Mesenchymal stem cell (in vitro differentiated cells and primary cell): ENCODE measurements around the gene MGAT5B.

Experiments
- DNase-seq: peaks from one replicate; pipeline ENCODE4 v3.0.0-alpha.2; 2013
- H2AFZ ChIP-seq: one replicate; pipeline ENCODE4 v1.6.1; 2013; ENCODE audit warnings: low read depth, mild to moderate bottlenecking, control low read depth, inconsistent platforms, low read length, moderate library complexity
- H2AK5ac ChIP-seq: 2 replicates; pipeline ENCODE4 v1.6.1; 2013; ENCODE audit warnings: low read length, moderate library complexity, mild to moderate bottlenecking, inconsistent platforms; ENCODE audit not compliant: severe bottlenecking
- H2BK120ac ChIP-seq: one replicate; pipeline ENCODE4 v1.6.1; 2013; ENCODE audit warnings: low read depth, mild to moderate bottlenecking, inconsistent platforms, low read length, moderate library complexity
- H2BK12ac ChIP-seq, 2 experiments: one replicate each; pipeline ENCODE4 v1.6.1; 2013; ENCODE audit warnings: inconsistent platforms in 2 of 2, low read length in 2 of 2, mild to moderate bottlenecking in 2 of 2, moderate library complexity in 2 of 2, control low read depth in 1 of 2
- H2BK15ac ChIP-seq: one replicate; pipeline ENCODE4 v1.6.1; 2013; ENCODE audit warnings: mild to moderate bottlenecking, low read depth, inconsistent platforms; ENCODE audit not compliant: poor library complexity, severe bottlenecking
- H2BK5ac ChIP-seq: 2 replicates; pipeline ENCODE4 v1.6.1; 2013; ENCODE audit warnings: low read depth, mild to moderate bottlenecking, low read length, control low read depth, inconsistent platforms; ENCODE audit not compliant: poor library complexity, severe bottlenecking
- H3K14ac ChIP-seq, 2 experiments: one replicate each; pipeline ENCODE4 v1.6.1; 2013; ENCODE audit warnings: inconsistent platforms in 2 of 2, low read length in 2 of 2, control low read depth in 1 of 2, mild to moderate bottlenecking in 1 of 2, moderate library complexity in 1 of 2
- H3K18ac ChIP-seq, 2 experiments: one replicate each; pipeline ENCODE4 v1.6.1; 2013; ENCODE audit warnings: inconsistent platforms in 2 of 2, low read length in 2 of 2, control low read depth in 1 of 2, low read depth in 1 of 2, mild to moderate bottlenecking in 1 of 2
- H3K23ac ChIP-seq, 2 experiments: one replicate each; pipeline ENCODE4 v1.6.1; 2013; ENCODE audit warnings: inconsistent platforms in 2 of 2, low read length in 2 of 2, mild to moderate bottlenecking in 2 of 2, moderate library complexity in 2 of 2, control low read depth in 1 of 2
- H3K27ac ChIP-seq: 2 replicates; pipeline ENCODE4 v1.5.1; 2013; ENCODE audit warnings: mild to moderate bottlenecking, moderate library complexity, low read length, control low read depth, inconsistent platforms; ENCODE audit not compliant: poor library complexity, severe bottlenecking
- H3K27me3 ChIP-seq, 2 experiments: 2 replicates each; pipeline versions ENCODE4 v1.6.1 to v1.7.0; 2013; ENCODE audit warnings: low read length in 2 of 2, mild to moderate bottlenecking in 2 of 2, moderate library complexity in 2 of 2, control low read depth in 1 of 2, inconsistent platforms in 1 of 2; ENCODE audit not compliant: control insufficient read depth in 1 of 2, insufficient read depth in 1 of 2
- H3K36me3 ChIP-seq, 2 experiments: 2 replicates each; pipeline versions ENCODE4 v1.6.1 to v1.7.0; 2013; ENCODE audit warnings: low read length in 2 of 2, control low read depth in 1 of 2, inconsistent platforms in 1 of 2, low read depth in 1 of 2, mild to moderate bottlenecking in 1 of 2; ENCODE audit not compliant: insufficient read depth in 2 of 2, control insufficient read depth in 1 of 2
- H3K4ac ChIP-seq, 2 experiments: one replicate each; pipeline ENCODE4 v1.6.1; 2013; ENCODE audit warnings: inconsistent platforms in 2 of 2, low read length in 2 of 2, mild to moderate bottlenecking in 2 of 2, moderate library complexity in 2 of 2, control low read depth in 1 of 2, low read depth in 1 of 2
- H3K4me1 ChIP-seq: 2 replicates; pipeline ENCODE4 v1.6.1; 2013; ENCODE audit warnings: low read depth, low read length, control low read depth; ENCODE audit not compliant: control insufficient read depth, insufficient read depth
- H3K4me2 ChIP-seq: 2 replicates; pipeline ENCODE4 v1.6.1; 2013; ENCODE audit warnings: low read length, mild to moderate bottlenecking, inconsistent platforms; ENCODE audit not compliant: poor library complexity, severe bottlenecking
- H3K4me3 ChIP-seq, 2 experiments: 2 replicates each; pipeline versions ENCODE4 v1.5.1 to v1.7.0; 2013; ENCODE audit warnings: low read length in 2 of 2, mild to moderate bottlenecking in 2 of 2, control low read depth in 1 of 2, low read depth in 1 of 2; ENCODE audit not compliant: insufficient read depth in 1 of 2
- H3K79me1 ChIP-seq: replicated peaks from 2 replicates; pipeline ENCODE4 v1.6.1; 2013; ENCODE audit warnings: mild to moderate bottlenecking, control low read depth, low read length, inconsistent platforms; ENCODE audit not compliant: poor library complexity, severe bottlenecking
- H3K9ac ChIP-seq: 2 replicates; pipeline ENCODE4 v1.7.0; 2013; ENCODE audit warnings: mild to moderate bottlenecking, low read length, moderate library complexity
- H3K9me3 ChIP-seq: 2 replicates; pipeline ENCODE4 v1.7.0; 2013; ENCODE audit warnings: mild to moderate bottlenecking, low read length; ENCODE audit not compliant: control insufficient read depth
- H4K8ac ChIP-seq: one replicate; pipeline ENCODE4 v1.6.1; 2013; ENCODE audit warnings: inconsistent platforms, mild to moderate bottlenecking, low read length, moderate library complexity
- H4K91ac ChIP-seq: one replicate; pipeline ENCODE4 v1.6.1; 2013; ENCODE audit warnings: mild to moderate bottlenecking, low read length, inconsistent platforms
- WGBS: methylation state at CpG from one replicate; pipeline ENCODE4 v1.1.7; 2013; ENCODE audit warnings: mixed read lengths; 5-methylcytosine and 5-hydroxymethylcytosine counted together

Gene MGAT5B

DNA sequence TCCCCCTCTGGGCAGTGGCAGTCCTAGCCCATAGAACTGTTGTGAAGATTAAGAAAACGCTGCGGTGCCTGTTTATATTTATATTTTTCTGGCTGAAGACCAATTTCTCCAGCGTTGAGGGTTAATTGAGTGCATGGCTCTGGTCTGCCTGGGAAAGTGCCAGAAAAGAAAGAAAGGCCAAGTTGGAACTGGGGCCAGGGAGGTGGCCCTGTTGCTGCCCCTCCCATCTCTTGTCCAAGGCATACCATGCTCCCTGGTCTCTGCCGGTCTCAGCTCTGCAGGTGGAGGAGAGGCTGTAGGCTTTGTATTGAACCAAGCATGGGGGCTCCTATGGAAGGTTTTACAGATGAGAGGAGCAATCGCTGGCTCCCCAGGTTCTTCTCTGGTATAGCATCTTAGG lies 124.7 kb downstream of the MGAT5B start:
- no peak overlapping the region for H2BK15ac ChIP-seq
- no peak overlapping the region for H2BK12ac ChIP-seq
- no peak overlapping the region for H2AK5ac ChIP-seq
- no peak overlapping the region for H3K4ac ChIP-seq
- no peak overlapping the region for H2AFZ ChIP-seq
- no peak overlapping the region for H2BK120ac ChIP-seq
- H3K14ac ChIP-seq: no peak overlapping the region
- no peak overlapping the region for H4K91ac ChIP-seq
- H3K18ac ChIP-seq: no peak overlapping the region
- H3K27ac ChIP-seq: no peak overlapping the region
- no peak overlapping the region for H2BK5ac ChIP-seq
- no peaks in the 10 kb centered on the region for H3K36me3 ChIP-seq
- no peak overlapping the region for H4K8ac ChIP-seq
- no peak overlapping the region for H3K9ac ChIP-seq
- peaks cover 57 to 71% of the 10 kb centered on the region in 2 experiments for H3K27me3 ChIP-seq
- no peaks in the 10 kb centered on the region for H3K9me3 ChIP-seq
- no peak overlapping the region for H3K23ac ChIP-seq
- WGBS: 78% methylated on average over 4 of the region's 5 CpGs
- no peak overlapping the region for H3K4me3 ChIP-seq
- no peak for DNase-seq
- no peak overlapping the region for H3K4me2 ChIP-seq
- peaks cover under 1% of the 10 kb centered on the region for H3K4me1 ChIP-seq
- no peaks in the 10 kb centered on the region for H3K79me1 ChIP-seq

DNA sequence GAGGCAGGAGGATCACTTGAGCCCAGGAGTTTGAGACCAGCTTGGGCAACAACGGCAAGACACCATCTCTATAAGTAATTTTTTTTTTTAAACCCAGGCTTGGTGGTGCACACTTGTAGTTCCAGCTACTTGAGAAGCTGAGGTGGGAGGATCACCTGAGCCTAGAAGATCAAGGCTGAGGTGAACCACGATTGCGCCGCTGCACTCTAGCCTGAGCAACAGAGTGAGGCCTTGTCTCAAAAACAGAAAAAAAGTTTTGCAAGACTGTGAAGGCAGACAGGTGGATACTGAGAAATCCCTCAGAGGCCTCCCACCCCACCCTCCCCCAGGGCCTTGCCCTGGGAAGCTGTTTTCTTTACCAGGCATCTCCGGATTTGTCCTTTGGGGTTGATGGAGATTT lies 125.4 kb downstream of the MGAT5B start:
- no peaks in the 10 kb centered on the region for H3K36me3 ChIP-seq
- no peak overlapping the region for H3K4me3 ChIP-seq
- H4K91ac ChIP-seq: no peak overlapping the region
- WGBS: 51% methylated on average over 4 of the region's 5 CpGs
- no peak overlapping the region for H2BK12ac ChIP-seq
- no peak overlapping the region for H2BK15ac ChIP-seq
- H3K27ac ChIP-seq: no peak overlapping the region
- H3K14ac ChIP-seq: no peak overlapping the region
- peaks cover 6% of the 10 kb centered on the region for H3K4me1 ChIP-seq
- no peak overlapping the region for H2AK5ac ChIP-seq
- no peak overlapping the region for H3K23ac ChIP-seq
- H4K8ac ChIP-seq: no peak overlapping the region
- H3K9me3 ChIP-seq: no peaks in the 10 kb centered on the region
- DNase-seq: no peak
- peaks cover 57 to 75% of the 10 kb centered on the region in 2 experiments for H3K27me3 ChIP-seq
- H2AFZ ChIP-seq: no peak overlapping the region
- no peaks in the 10 kb centered on the region for H3K79me1 ChIP-seq
- H2BK5ac ChIP-seq: no peak overlapping the region
- no peak overlapping the region for H3K4me2 ChIP-seq
- no peak overlapping the region for H2BK120ac ChIP-seq
- no peak overlapping the region for H3K9ac ChIP-seq
- H3K4ac ChIP-seq: no peak overlapping the region
- H3K18ac ChIP-seq: no peak overlapping the region

DNA sequence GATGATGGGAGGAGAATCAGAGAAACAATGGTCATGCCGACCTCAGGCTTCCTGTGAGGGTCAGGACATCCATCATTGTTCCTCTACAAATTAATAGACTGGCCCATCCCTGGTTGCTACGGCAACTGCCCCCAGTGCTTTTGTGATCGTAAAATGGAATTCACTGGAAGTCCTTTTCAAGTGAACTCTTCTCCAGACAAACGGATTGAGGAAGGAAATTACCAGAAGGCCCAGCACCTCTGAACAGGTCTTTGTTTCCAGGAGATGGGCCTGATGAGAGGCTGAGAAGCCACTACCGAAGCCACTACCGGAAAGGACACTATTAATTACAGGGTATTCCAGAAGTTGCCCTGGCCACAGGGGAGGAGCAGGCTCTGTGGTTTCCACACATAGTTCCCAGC lies 126.0 kb downstream of the MGAT5B start:
- Histone ChIP-seq H3K14ac (no peak overlapping the region), H3K79me1 (no peaks in the 10 kb centered on the region), H3K4me2 (no peak overlapping the region), H2BK5ac (no peak overlapping the region), H2BK120ac (no peak overlapping the region), H3K9me3 (no peaks in the 10 kb centered on the region), H3K36me3 (no peaks in the 10 kb centered on the region), H2AFZ (no peak overlapping the region), H3K9ac (no peak overlapping the region), H4K8ac (no peak overlapping the region), H4K91ac (no peak overlapping the region), H2BK12ac (no peak overlapping the region), H3K18ac (no peak overlapping the region), H3K4ac (no peak overlapping the region), H2BK15ac (no peak overlapping the region), H3K4me3 (no peak overlapping the region), H2AK5ac (no peak overlapping the region), H3K23ac (no peak overlapping the region), H3K27ac (no peak overlapping the region), H3K4me1 (peaks cover 9% of the 10 kb centered on the region), H3K27me3 (peaks cover 55 to 74% of the 10 kb centered on the region in 2 experiments)
- 72% methylated on average over 6 of the region's 6 CpGs for WGBS
- no peak for DNase-seq

DNA sequence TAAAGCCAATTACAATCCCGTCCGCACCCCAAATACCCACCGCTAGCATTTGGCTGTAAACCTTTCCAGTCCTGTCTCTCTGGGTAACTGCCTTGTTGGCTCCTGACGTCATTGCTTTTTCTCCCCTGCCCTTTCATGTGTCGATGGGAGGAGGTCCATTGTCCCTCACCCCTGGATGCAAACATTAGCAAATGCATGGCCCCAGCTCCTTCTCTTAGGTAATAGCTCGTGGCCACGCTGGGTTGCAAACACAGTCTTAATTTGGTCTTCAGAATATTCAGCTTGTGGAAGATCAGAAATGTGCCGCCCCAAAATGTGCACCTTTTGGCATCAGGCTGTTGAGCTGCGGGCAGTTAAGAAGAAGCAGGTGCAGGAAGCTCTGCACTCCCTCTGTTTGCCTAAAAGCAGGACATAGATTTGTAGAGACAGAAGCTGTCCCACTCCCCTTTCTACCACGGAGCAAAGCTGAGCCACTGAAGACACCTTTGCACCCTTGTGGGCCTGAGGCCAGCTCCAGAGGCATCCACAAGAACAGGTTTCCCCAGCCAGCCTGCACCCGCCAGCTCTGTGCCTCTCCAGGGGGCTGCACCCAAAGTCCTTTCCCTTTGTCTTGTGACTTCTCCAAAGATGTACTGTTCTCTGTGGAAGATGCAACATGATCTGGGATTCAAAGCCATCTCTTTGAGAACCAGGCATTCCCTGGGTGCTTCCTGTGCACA lies 127.3 kb downstream of the MGAT5B start:
- H2BK12ac ChIP-seq: no peak overlapping the region
- no peak overlapping the region for H3K4me3 ChIP-seq
- H4K8ac ChIP-seq: no peak overlapping the region
- peaks cover 9% of the 10 kb centered on the region for H3K4me1 ChIP-seq
- H3K23ac ChIP-seq: no peak overlapping the region
- H3K18ac ChIP-seq: no peak overlapping the region
- no peak overlapping the region for H3K14ac ChIP-seq
- no peak overlapping the region for H2AK5ac ChIP-seq
- no peak overlapping the region for H2BK120ac ChIP-seq
- no peak overlapping the region for H2AFZ ChIP-seq
- 53% methylated on average over 11 of the region's 11 CpGs for WGBS
- H3K27ac ChIP-seq: no peak overlapping the region
- H3K4ac ChIP-seq: no peak overlapping the region
- no peaks in the 10 kb centered on the region for H3K9me3 ChIP-seq
- no peak overlapping the region for H3K4me2 ChIP-seq
- H3K27me3 ChIP-seq: peaks cover 42 to 61% of the 10 kb centered on the region in 2 experiments
- DNase-seq: no peak
- no peak overlapping the region for H2BK15ac ChIP-seq
- H2BK5ac ChIP-seq: no peak overlapping the region
- H3K36me3 ChIP-seq: no peaks in the 10 kb centered on the region
- H3K79me1 ChIP-seq: no peaks in the 10 kb centered on the region
- H3K9ac ChIP-seq: no peak overlapping the region
- H4K91ac ChIP-seq: no peak overlapping the region
